DOHH2 (cell line): Measurements from ENCODE around the gene NPAS3.

Source experiments
- H3F3A ChIP-seq: fragments of 200-600 bp; sonication (generic), shearing (Covaris generic); 2 replicates; pipeline ENCODE4 v1.6.0; 2016; ENCODE audit warnings: antibody characterized with exemption, mild to moderate bottlenecking; ENCODE audit not compliant: control insufficient read depth, insufficient read depth
- H3K27ac ChIP-seq: fragments of 200-600 bp; sonication (generic); 2 replicates; pipeline ENCODE4 v1.5.1; 2014; ENCODE audit warnings: low read depth, mild to moderate bottlenecking, low read length, moderate library complexity
- H3K27me3 ChIP-seq: fragments of 200-600 bp; sonication (generic); 2 replicates; pipeline ENCODE4 v1.6.1; 2014; ENCODE audit warnings: mild to moderate bottlenecking, low read length, mixed read lengths; ENCODE audit not compliant: control insufficient read depth
- H3K36me3 ChIP-seq: fragments of 200-600 bp; sonication (generic); 2 replicates; pipeline ENCODE4 v1.6.1; 2014; ENCODE audit warnings: mild to moderate bottlenecking, low read length, moderate library complexity, mixed read lengths; ENCODE audit not compliant: control insufficient read depth
- H3K4me1 ChIP-seq: fragments of 200-600 bp; sonication (generic); 2 replicates; pipeline ENCODE4 v1.6.1; 2014; ENCODE audit warnings: mild to moderate bottlenecking, low read length, mixed read lengths; ENCODE audit not compliant: control insufficient read depth
- H3K4me2 ChIP-seq: fragments of 200-600 bp; sonication (generic); 2 replicates; pipeline ENCODE4 v1.6.0; 2014; ENCODE audit warnings: mild to moderate bottlenecking, low read length, moderate library complexity
- H3K4me3 ChIP-seq: fragments of 200-600 bp; sonication (generic); 2 replicates; pipeline ENCODE4 v1.5.1; 2014; ENCODE audit warnings: mild to moderate bottlenecking, low read length, mixed read lengths
- H3K79me2 ChIP-seq: fragments of 200-600 bp; sonication (generic); 2 replicates; pipeline ENCODE4 v1.6.1; 2014; ENCODE audit warnings: mild to moderate bottlenecking, low read length, mixed read lengths; ENCODE audit not compliant: control insufficient read depth
- H3K9me2 ChIP-seq: fragments of 200-600 bp; sonication (generic); replicated peaks from 2 replicates; pipeline ENCODE4 v1.6.1; 2014; ENCODE audit warnings: mild to moderate bottlenecking, low read length, mixed read lengths; ENCODE audit not compliant: control insufficient read depth
- H3K9me3 ChIP-seq: fragments of 200-600 bp; sonication (generic); 2 replicates; pipeline ENCODE4 v1.6.1; 2014; ENCODE audit warnings: antibody characterized with exemption, low read length, mixed read lengths; ENCODE audit not compliant: control insufficient read depth, insufficient read depth
- H4K20me1 ChIP-seq: fragments of 200-600 bp; sonication (generic); 2 replicates; pipeline ENCODE4 v1.6.0; 2014; ENCODE audit warnings: low read depth, mild to moderate bottlenecking, antibody characterized with exemption, low read length, moderate library complexity; ENCODE audit not compliant: control insufficient read depth, insufficient read depth
- EZH2phosphoT487 ChIP-seq: fragments of 200-600 bp; sonication (generic); IDR thresholded peaks from 2 replicates; pipeline ENCODE4 v1.6.1; 2017; ENCODE audit warnings: borderline replicate concordance, mild to moderate bottlenecking, antibody characterized with exemption, low read length, moderate library complexity, mixed read lengths
- TF ChIP-seq, protein P1 (sequence below): fragments of 200-600 bp; sonication (generic); IDR thresholded peaks from one replicate; pipeline ENCODE4 v1.5.1; 2014; ENCODE audit warnings: antibody characterized with exemption, mild to moderate bottlenecking, low read depth, low read length; ENCODE audit not compliant: poor library complexity, severe bottlenecking

NPAS3 gene

DNA sequence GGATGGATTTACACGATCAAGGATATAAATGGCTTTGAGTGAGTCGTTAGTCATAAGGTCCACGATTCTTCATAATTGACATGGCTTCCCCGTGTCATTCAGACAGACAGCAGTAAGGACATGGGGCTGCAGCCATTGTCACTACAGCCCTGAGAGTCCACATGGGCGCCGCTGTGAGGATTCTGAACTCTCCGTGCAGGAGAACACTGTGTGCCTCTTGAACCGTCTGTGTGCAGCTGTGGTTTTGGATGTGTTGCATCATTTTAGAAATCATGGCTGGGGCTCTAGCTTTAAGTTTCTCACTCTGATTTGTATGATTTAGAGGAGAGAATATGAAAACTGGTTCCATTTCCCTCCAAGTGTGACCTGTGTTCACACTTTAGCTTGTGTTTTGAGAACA, 47.2 kb downstream of the NPAS3 start:
- TF ChIP-seq, protein P1, sequence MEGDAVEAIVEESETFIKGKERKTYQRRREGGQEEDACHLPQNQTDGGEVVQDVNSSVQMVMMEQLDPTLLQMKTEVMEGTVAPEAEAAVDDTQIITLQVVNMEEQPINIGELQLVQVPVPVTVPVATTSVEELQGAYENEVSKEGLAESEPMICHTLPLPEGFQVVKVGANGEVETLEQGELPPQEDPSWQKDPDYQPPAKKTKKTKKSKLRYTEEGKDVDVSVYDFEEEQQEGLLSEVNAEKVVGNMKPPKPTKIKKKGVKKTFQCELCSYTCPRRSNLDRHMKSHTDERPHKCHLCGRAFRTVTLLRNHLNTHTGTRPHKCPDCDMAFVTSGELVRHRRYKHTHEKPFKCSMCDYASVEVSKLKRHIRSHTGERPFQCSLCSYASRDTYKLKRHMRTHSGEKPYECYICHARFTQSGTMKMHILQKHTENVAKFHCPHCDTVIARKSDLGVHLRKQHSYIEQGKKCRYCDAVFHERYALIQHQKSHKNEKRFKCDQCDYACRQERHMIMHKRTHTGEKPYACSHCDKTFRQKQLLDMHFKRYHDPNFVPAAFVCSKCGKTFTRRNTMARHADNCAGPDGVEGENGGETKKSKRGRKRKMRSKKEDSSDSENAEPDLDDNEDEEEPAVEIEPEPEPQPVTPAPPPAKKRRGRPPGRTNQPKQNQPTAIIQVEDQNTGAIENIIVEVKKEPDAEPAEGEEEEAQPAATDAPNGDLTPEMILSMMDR, result no peak
- TF ChIP-seq EZH2phosphoT487, result no peak
- no peaks in the 10 kb centered on the region for H3K9me2 ChIP-seq
- H3K4me3 ChIP-seq, result no peak overlapping the region
- no peaks in the 10 kb centered on the region for H3K36me3 ChIP-seq
- no peaks in the 10 kb centered on the region for H3K79me2 ChIP-seq
- H3K27ac ChIP-seq, result no peak overlapping the region
- H3K4me1 ChIP-seq, result no peaks in the 10 kb centered on the region
- H3K27me3 ChIP-seq, result no peaks in the 10 kb centered on the region
- no peaks in the 10 kb centered on the region for H3K9me3 ChIP-seq
- H3K4me2 ChIP-seq, result no peak overlapping the region
- no peaks in the 10 kb centered on the region for H4K20me1 ChIP-seq
- H3F3A ChIP-seq, result no peaks in the 10 kb centered on the region

DNA sequence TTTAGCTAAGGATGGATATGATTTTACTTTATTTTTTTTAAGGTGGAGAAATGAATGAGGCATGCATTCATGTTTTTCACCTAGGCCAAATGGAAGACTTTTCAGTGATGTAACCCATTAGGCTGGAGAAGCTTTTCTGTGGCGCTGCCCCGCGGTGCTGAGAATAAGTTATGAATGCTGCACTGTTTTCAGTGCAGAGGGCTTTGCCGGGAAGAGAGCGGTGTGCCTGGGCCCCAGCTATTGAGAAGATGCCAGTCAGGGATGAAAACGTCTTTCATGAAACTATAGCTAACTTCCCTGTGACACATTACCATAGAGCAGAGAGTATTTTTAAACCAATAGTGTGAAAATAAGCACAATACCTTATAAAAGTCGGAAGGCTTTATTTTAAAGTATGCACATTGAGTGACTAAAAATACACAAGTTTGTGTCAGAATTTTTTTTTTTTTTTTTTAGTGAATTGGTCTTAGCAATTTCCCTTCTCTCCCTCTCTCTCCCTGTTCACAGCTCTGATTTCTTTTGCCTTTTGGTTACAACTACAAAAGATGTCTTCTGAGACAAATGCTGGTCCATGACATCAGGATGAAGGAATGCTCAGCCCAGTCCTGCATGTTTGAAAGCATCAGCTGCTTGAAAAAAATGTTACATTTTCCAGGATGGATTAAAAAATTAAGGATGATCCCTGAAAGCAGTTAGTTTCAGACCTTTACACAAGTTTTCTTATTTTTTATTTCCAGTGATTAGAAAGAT, 48.3 kb downstream of the NPAS3 start:
- no peaks in the 10 kb centered on the region for H3K36me3 ChIP-seq
- H3F3A ChIP-seq, result no peaks in the 10 kb centered on the region
- no peaks in the 10 kb centered on the region for H3K79me2 ChIP-seq
- H3K4me2 ChIP-seq, result no peak overlapping the region
- no peak overlapping the region for H3K27ac ChIP-seq
- H3K27me3 ChIP-seq, result no peaks in the 10 kb centered on the region
- H3K9me2 ChIP-seq, result no peaks in the 10 kb centered on the region
- no peaks in the 10 kb centered on the region for H4K20me1 ChIP-seq
- H3K9me3 ChIP-seq, result no peaks in the 10 kb centered on the region
- H3K4me1 ChIP-seq, result no peaks in the 10 kb centered on the region
- H3K4me3 ChIP-seq, result no peak overlapping the region
- no peak for TF ChIP-seq EZH2phosphoT487

DNA sequence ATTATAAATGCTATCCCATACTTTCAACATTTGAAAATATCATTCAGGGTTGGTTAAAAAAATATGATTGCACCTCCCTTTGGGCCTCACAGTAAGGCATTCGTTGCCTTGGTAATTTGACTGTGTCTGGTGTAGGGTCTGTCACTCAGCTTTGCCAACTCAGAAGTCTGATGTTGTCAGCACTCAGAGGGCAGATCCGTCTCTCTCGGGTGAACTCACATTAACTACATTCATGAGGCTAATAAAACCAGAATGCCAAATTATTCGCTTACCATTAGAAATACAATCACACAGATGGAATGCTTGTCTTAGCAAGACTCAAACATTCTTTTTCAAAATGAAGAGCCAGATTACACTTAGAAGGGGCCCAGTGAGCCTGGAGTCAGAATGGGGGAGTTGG, 53.0 kb downstream of the NPAS3 start:
- H3K9me2 ChIP-seq, result no peaks in the 10 kb centered on the region
- H3F3A ChIP-seq, result no peaks in the 10 kb centered on the region

DNA sequence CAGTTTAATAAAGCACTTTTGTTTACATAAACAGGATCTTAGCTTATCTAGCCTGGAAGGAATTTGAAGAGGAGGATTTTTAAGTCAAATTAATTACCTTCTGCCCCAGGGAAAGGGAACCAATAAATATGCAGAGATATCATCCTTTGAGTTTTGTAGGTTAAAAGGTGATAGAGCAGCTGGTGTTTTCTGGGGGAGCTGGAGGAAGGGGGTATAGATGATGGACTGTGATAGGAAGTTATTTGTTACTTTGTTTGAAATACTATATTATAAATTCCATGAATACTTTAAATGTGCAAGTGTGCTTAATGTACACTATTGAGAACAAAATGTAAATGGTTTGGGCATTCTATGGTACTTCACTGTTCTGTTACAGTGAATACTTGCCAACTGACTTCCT, 55.2 kb downstream of the NPAS3 start:
- TF ChIP-seq EZH2phosphoT487, result no peak
- TF ChIP-seq, protein P1, result no peak
- H3K36me3 ChIP-seq, result no peaks in the 10 kb centered on the region
- H3K4me1 ChIP-seq, result no peaks in the 10 kb centered on the region
- H3K9me2 ChIP-seq, result no peaks in the 10 kb centered on the region
- no peaks in the 10 kb centered on the region for H3K9me3 ChIP-seq
- H3F3A ChIP-seq, result no peaks in the 10 kb centered on the region
- H4K20me1 ChIP-seq, result no peaks in the 10 kb centered on the region
- no peak overlapping the region for H3K4me3 ChIP-seq
- H3K27ac ChIP-seq, result no peak overlapping the region
- H3K79me2 ChIP-seq, result no peaks in the 10 kb centered on the region
- no peak overlapping the region for H3K4me2 ChIP-seq
- no peaks in the 10 kb centered on the region for H3K27me3 ChIP-seq

More for the DNA sequence above, 53.0 kb downstream of the NPAS3 start:
- Histone ChIP-seq H3K27me3 (no peaks in the 10 kb centered on the region), H3K4me2 (no peak overlapping the region), H3K4me3 (no peak overlapping the region), H3K79me2 (no peaks in the 10 kb centered on the region), H3K27ac (no peak overlapping the region), H3K4me1 (no peaks in the 10 kb centered on the region), H3K9me3 (no peaks in the 10 kb centered on the region), H4K20me1 (no peaks in the 10 kb centered on the region), H3K36me3 (no peaks in the 10 kb centered on the region)
- TF ChIP-seq, protein P1, result no peak
- no peak for TF ChIP-seq EZH2phosphoT487
